ENCODE measurements around the gene SLC9A9.
"Not testable (repeated sequence)": the region's sequence is repeated elsewhere in the genome, so short reads cannot be mapped to it uniquely, and the experiment has no call there.

The SLC9A9 gene

GRCh38 chr3:143697975-143698374, 150.3 kb downstream of the SLC9A9 start:
- H3K4me1 ChIP-seq (ENCODE audit: insufficient read depth, low read length) = no peaks in the 10 kb centered on the region
- H3K36me3 ChIP-seq (ENCODE audit: insufficient read depth, low read length) = no peaks in the 10 kb centered on the region
- no peak overlapping the region for H3K9ac ChIP-seq (ENCODE audit: low read depth, low read length)
- no peaks in the 10 kb centered on the region for H3K9me3 ChIP-seq (ENCODE audit: control insufficient read depth, insufficient read depth, low read length)

GRCh38 chr3:143695333-143695732, 152.9 kb downstream of the SLC9A9 start:
- H3K9me3 ChIP-seq (ENCODE audit: control insufficient read depth, insufficient read depth, low read length); H3K9ac ChIP-seq (ENCODE audit: low read depth, low read length); H3K4me1 ChIP-seq (ENCODE audit: insufficient read depth, low read length); H3K36me3 ChIP-seq (ENCODE audit: insufficient read depth, low read length): not testable (repeated sequence)

GRCh38 chr3:143693506-143693905, 154.8 kb downstream of the SLC9A9 start:
- Histone ChIP-seq H3K4me1 (ENCODE audit: insufficient read depth, low read length) (no peaks in the 10 kb centered on the region), H3K36me3 (ENCODE audit: insufficient read depth, low read length) (no peaks in the 10 kb centered on the region), H3K9me3 (ENCODE audit: control insufficient read depth, insufficient read depth, low read length) (no peaks in the 10 kb centered on the region), H3K9ac (ENCODE audit: low read depth, low read length) (no peak overlapping the region)

- H3K9me3 ChIP-seq (ENCODE audit: control insufficient read depth, insufficient read depth, low read length) = no peaks in the 10 kb centered on the region
- no peak overlapping the region for H3K9ac ChIP-seq (ENCODE audit: low read depth, low read length)
Observed at GRCh38 chr3:143686638-143687197, 161.6 kb downstream of the SLC9A9 start.

GRCh38 chr3:143685491-143685890, 162.8 kb downstream of the SLC9A9 start:
- no peak overlapping the region for H3K9ac ChIP-seq (ENCODE audit: low read depth, low read length)
- H3K36me3 ChIP-seq (ENCODE audit: insufficient read depth, low read length) = no peaks in the 10 kb centered on the region
- no peaks in the 10 kb centered on the region for H3K4me1 ChIP-seq (ENCODE audit: insufficient read depth, low read length)
- no peaks in the 10 kb centered on the region for H3K9me3 ChIP-seq (ENCODE audit: control insufficient read depth, insufficient read depth, low read length)

More at GRCh38 chr3:143686638-143687197, 161.6 kb downstream of the SLC9A9 start:
- no peaks in the 10 kb centered on the region for H3K36me3 ChIP-seq (ENCODE audit: insufficient read depth, low read length)
- no peaks in the 10 kb centered on the region for H3K4me1 ChIP-seq (ENCODE audit: insufficient read depth, low read length)

- no peaks in the 10 kb centered on the region for H3K36me3 ChIP-seq (ENCODE audit: insufficient read depth, low read length)
- no peaks in the 10 kb centered on the region for H3K9me3 ChIP-seq (ENCODE audit: control insufficient read depth, insufficient read depth, low read length)
- no peak overlapping the region for H3K9ac ChIP-seq (ENCODE audit: low read depth, low read length)
- H3K4me1 ChIP-seq (ENCODE audit: insufficient read depth, low read length) = no peaks in the 10 kb centered on the region
Observed at GRCh38 chr3:143677430-143677829, 170.8 kb downstream of the SLC9A9 start.

- Histone ChIP-seq H3K36me3 (ENCODE audit: insufficient read depth, low read length) (no peaks in the 10 kb centered on the region), H3K9ac (ENCODE audit: low read depth, low read length) (no peak overlapping the region), H3K4me1 (ENCODE audit: insufficient read depth, low read length) (no peaks in the 10 kb centered on the region), H3K9me3 (ENCODE audit: control insufficient read depth, insufficient read depth, low read length) (no peaks in the 10 kb centered on the region)
Observed at GRCh38 chr3:143676747-143677146, 171.5 kb downstream of the SLC9A9 start.

- H3K9ac ChIP-seq (ENCODE audit: low read depth, low read length) = no peak overlapping the region
- H3K36me3 ChIP-seq (ENCODE audit: insufficient read depth, low read length) = no peaks in the 10 kb centered on the region
- H3K4me1 ChIP-seq (ENCODE audit: insufficient read depth, low read length) = no peaks in the 10 kb centered on the region
- no peaks in the 10 kb centered on the region for H3K9me3 ChIP-seq (ENCODE audit: control insufficient read depth, insufficient read depth, low read length)
Observed at GRCh38 chr3:143676021-143676420, 172.2 kb downstream of the SLC9A9 start.

- Histone ChIP-seq H3K4me1 (ENCODE audit: insufficient read depth, low read length) (no peaks in the 10 kb centered on the region), H3K9ac (ENCODE audit: low read depth, low read length) (no peak overlapping the region), H3K9me3 (ENCODE audit: control insufficient read depth, insufficient read depth, low read length) (no peaks in the 10 kb centered on the region), H3K36me3 (ENCODE audit: insufficient read depth, low read length) (no peaks in the 10 kb centered on the region)
Observed at GRCh38 chr3:143674100-143674968, 173.9 kb downstream of the SLC9A9 start.

GRCh38 chr3:143672396-143673165, 175.7 kb downstream of the SLC9A9 start:
- H3K9ac ChIP-seq (ENCODE audit: low read depth, low read length) = no peak overlapping the region
- H3K9me3 ChIP-seq (ENCODE audit: control insufficient read depth, insufficient read depth, low read length) = no peaks in the 10 kb centered on the region
- no peaks in the 10 kb centered on the region for H3K36me3 ChIP-seq (ENCODE audit: insufficient read depth, low read length)
- H3K4me1 ChIP-seq (ENCODE audit: insufficient read depth, low read length) = no peaks in the 10 kb centered on the region

- H3K9ac ChIP-seq (ENCODE audit: low read depth, low read length) = no peak overlapping the region
- H3K36me3 ChIP-seq (ENCODE audit: insufficient read depth, low read length) = no peaks in the 10 kb centered on the region
- no peaks in the 10 kb centered on the region for H3K4me1 ChIP-seq (ENCODE audit: insufficient read depth, low read length)
- no peaks in the 10 kb centered on the region for H3K9me3 ChIP-seq (ENCODE audit: control insufficient read depth, insufficient read depth, low read length)
Observed at GRCh38 chr3:143671626-143672025, 176.6 kb downstream of the SLC9A9 start.

GRCh38 chr3:143668924-143669790, 179.1 kb downstream of the SLC9A9 start:
- H3K9ac ChIP-seq (ENCODE audit: low read depth, low read length) = no peak overlapping the region
- no peaks in the 10 kb centered on the region for H3K9me3 ChIP-seq (ENCODE audit: control insufficient read depth, insufficient read depth, low read length)
- H3K4me1 ChIP-seq (ENCODE audit: insufficient read depth, low read length) = no peaks in the 10 kb centered on the region

GRCh38 chr3:143668385-143668784, 179.9 kb downstream of the SLC9A9 start:
- no peaks in the 10 kb centered on the region for H3K36me3 ChIP-seq (ENCODE audit: insufficient read depth, low read length)
- H3K9me3 ChIP-seq (ENCODE audit: control insufficient read depth, insufficient read depth, low read length) = no peaks in the 10 kb centered on the region
- H3K9ac ChIP-seq (ENCODE audit: low read depth, low read length) = no peak overlapping the region
- H3K4me1 ChIP-seq (ENCODE audit: insufficient read depth, low read length) = no peaks in the 10 kb centered on the region

More at GRCh38 chr3:143668924-143669790, 179.1 kb downstream of the SLC9A9 start:
- no peaks in the 10 kb centered on the region for H3K36me3 ChIP-seq (ENCODE audit: insufficient read depth, low read length)

- Histone ChIP-seq H3K9me3 (ENCODE audit: control insufficient read depth, insufficient read depth, low read length) (no peaks in the 10 kb centered on the region; the same call in 1 of the 2 replicates), H3K9ac (ENCODE audit: low read depth, low read length) (no peak overlapping the region), H3K36me3 (ENCODE audit: insufficient read depth, low read length) (no peaks in the 10 kb centered on the region), H3K4me1 (ENCODE audit: insufficient read depth, low read length) (0 out of 2 replicates have a peak, but pooled peaks cover 3% of the 10 kb centered on the region)
Observed at GRCh38 chr3:143661677-143662076, 186.6 kb downstream of the SLC9A9 start.
